GM21786 (cell line): ENCODE measurements around the gene SCN2A.
"Not testable (repeated sequence)": the region's sequence is repeated elsewhere in the genome, so short reads cannot be mapped to it uniquely, and the experiment has no call there.

Experiments
- ATAC-seq: cut with Tn5 transposase; IDR thresholded peaks from one replicate; pipeline ENCODE4 v1.9.1; 2021; ENCODE audit not compliant: unreplicated experiment

Gene SCN2A

GRCh38 chr2:165312999-165313398 is 73.8 kb downstream of the SCN2A start:
- ATAC-seq = no peak

GRCh38 chr2:165313509-165313908 is 74.3 kb downstream of the SCN2A start:
- ATAC-seq = no peak

GRCh38 chr2:165328272-165328671 is 89.1 kb downstream of the SCN2A start:
- ATAC-seq = no peak

- not testable (repeated sequence) for ATAC-seq
Observed at GRCh38 chr2:165344276-165344675, 105.1 kb downstream of the SCN2A start.

GRCh38 chr2:165348441-165348840 is 109.2 kb downstream of the SCN2A start:
- ATAC-seq = no peak

- ATAC-seq = no peak
Observed at GRCh38 chr2:165349181-165349580, 110.0 kb downstream of the SCN2A start.

- peak; percentile 94 for ATAC-seq
Observed at GRCh38 chr2:165357758-165358157, 118.5 kb downstream of the SCN2A start.

GRCh38 chr2:165361514-165361913 is 122.3 kb downstream of the SCN2A start:
- no peak for ATAC-seq

- ATAC-seq = no peak
Observed at GRCh38 chr2:165369131-165369897, 130.1 kb downstream of the SCN2A start.

GRCh38 chr2:165369898-165370296 is 130.7 kb downstream of the SCN2A start:
- ATAC-seq = no peak

- ATAC-seq = no peak
Observed at GRCh38 chr2:165371356-165371755, 132.1 kb downstream of the SCN2A start.

- no peak for ATAC-seq
Observed at GRCh38 chr2:165373278-165374010, 134.2 kb downstream of the SCN2A start.

GRCh38 chr2:165376571-165376975 is 137.4 kb downstream of the SCN2A start:
- ATAC-seq = no peak

GRCh38 chr2:165382362-165382761 is 143.1 kb downstream of the SCN2A start:
- no peak for ATAC-seq

- no peak for ATAC-seq
Observed at GRCh38 chr2:165390875-165391274, 151.7 kb downstream of the SCN2A start.

GRCh38 chr2:165391791-165392190 is 152.6 kb downstream of the SCN2A start:
- ATAC-seq = no peak

GRCh38 chr2:165398603-165399002 is 159.4 kb downstream of the SCN2A start:
- ATAC-seq = not testable (repeated sequence)

- peak; percentile 73 for ATAC-seq
Observed at GRCh38 chr2:165401285-165401852, 162.2 kb downstream of the SCN2A start.

GRCh38 chr2:165402162-165402561 is 162.9 kb downstream of the SCN2A start:
- ATAC-seq = no peak

- no peak for ATAC-seq
Observed at GRCh38 chr2:165406173-165406572, 167.0 kb downstream of the SCN2A start.

- no peak for ATAC-seq
Observed at GRCh38 chr2:165407466-165407865, 168.3 kb downstream of the SCN2A start.

- ATAC-seq = no peak
Observed at GRCh38 chr2:165408186-165408585, 169.0 kb downstream of the SCN2A start.
